ENCODE data around the gene JTB.
"Not testable (repeated sequence)": the region's sequence is repeated elsewhere in the genome, so short reads cannot be mapped to it uniquely, and the experiment has no call there.

Gene JTB

DNA sequence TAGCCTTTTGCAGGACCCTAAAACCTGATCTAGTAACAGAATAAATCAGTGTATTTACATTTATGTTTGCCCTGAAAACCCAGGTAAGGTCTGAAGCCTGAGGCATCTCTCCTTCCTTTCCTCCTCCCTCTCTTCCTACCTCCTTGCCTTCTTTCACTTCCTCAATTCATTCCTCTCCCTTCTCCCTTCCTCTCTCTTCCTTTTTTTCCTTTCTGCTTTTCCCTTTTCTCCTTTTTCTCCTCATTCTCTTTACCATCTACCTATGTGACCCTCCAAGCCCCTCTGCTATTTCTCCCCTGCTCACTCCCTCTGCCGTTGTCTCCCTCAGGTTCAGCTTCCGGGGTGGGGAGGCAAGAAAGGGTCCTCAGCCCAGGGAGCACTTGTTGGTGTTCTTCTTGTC lies 4.3 kb upstream of the JTB start:
- FAIRE-seq; DNase-seq (ENCODE audit: insufficient read length, low spot score): not testable (repeated sequence)

DNA sequence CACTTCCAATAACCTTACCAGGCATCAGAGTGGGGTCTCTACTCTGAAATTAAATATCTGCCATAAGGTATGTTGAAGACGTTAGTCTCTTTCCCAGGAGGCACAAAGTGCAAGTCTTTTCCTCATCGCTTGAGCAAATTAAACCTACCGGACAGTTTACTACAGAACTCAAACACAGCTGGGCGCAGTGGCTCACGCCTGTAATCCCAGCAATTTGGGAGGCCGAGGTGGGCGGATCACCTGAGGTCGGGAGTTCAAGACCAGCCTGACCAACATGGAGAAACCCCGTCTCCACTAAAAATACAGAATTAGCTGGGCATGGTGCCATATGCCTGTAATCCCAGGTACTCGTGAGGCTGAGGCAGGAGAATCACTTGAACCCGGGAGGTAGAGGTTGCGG lies 1.6 kb upstream of the JTB start:
- FAIRE-seq; DNase-seq (ENCODE audit: insufficient read length, low spot score): not testable (repeated sequence)

DNA sequence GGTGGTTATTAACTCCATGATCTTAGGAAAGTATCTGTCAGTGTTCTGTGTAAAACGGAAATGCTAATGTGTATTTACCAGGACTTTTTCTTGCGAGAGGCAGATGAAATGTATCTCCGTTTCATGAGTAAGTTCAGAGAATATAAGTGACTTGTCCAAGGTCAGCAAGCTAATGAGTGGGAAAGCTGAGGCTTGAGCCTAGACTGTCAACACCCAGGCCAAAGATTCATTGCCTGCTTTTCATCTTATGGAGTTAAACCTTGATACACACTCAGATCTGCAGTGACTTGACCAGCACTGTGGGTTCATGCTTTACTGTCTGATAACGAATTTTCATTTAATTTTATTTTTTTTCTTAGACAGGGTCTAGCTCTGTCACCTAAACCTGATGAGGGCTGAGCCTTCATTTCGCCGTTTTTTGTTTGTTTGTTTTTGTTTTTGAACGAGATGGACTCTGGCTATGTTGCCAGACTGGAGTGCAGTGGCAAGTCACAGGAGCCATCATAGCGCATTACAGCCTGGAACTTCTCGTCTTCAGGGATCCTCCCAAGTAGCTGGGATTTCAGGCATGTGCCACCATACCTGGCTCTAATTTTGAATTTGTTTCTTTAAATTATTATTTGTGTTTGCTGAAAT lies 918 bp upstream of the JTB start:
- FAIRE-seq: no peak
- DNase-seq (ENCODE audit: insufficient read length, low spot score): no peak

DNA sequence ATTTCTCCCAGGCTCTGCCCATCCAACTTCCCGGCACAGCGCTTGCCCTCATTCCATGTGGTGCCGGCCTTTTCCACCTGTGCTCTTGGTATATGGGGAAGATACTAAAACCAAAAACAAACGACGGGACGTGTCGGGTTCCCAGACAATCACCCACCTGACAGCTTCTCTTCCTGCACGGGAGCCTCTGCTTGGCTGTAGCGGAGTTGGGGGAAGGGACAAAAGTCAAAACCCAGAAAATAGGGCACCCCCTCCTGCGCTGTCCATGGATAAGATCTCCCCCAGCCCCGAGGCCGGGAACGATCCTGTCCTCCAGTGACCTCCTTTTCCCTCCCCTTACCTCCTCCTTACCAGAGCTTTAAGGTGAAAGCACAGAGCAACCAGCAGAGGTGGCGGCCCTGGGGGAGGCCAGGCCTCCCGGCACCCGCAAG lies 640 bp downstream of the JTB start:
- FAIRE-seq (no peak), DNase-seq (ENCODE audit: insufficient read length, low spot score) (no peak)

DNA sequence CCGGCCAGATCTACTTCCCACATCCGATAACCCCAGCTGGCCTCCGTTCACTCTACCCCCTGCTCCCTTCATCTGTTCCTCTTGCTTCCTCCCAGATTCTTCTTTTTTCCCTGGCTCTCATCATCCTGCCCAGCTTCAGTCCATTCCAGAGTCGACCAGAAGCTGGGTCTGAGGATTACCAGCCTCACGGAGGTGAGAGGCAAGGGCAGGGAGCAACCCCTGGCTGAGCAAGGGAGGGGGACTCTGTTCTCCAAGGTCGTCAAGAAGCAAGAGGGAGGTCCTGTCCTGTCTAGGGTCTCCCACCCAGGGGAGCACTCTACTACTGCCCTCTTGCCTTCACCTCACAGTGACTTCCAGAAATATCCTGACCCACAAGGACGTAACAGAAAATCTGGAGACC lies 3.9 kb downstream of the JTB start:
- no peak for DNase-seq (ENCODE audit: insufficient read length, low spot score)
- no peak for FAIRE-seq

DNA sequence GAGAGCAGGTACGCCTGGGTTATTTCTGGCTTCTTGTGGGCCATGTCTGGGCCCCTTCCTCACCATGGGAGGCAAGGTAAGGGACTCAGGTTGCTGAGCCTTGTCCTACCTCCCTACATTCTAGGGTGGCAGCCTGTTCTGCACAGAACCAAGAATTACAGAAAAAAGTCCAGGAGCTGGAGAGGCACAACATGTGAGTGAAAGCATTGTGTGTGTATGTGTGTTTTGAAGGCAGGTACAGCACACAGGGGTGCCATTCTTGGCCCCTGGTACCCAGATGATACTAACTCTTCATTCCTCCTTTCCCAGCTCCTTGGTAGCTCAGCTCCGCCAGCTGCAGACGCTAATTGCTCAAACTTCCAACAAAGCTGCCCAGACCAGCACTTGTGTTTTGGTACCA lies 4.4 kb downstream of the JTB start:
- DNase-seq (ENCODE audit: insufficient read length, low spot score) (no peak), FAIRE-seq (no peak)

DNA sequence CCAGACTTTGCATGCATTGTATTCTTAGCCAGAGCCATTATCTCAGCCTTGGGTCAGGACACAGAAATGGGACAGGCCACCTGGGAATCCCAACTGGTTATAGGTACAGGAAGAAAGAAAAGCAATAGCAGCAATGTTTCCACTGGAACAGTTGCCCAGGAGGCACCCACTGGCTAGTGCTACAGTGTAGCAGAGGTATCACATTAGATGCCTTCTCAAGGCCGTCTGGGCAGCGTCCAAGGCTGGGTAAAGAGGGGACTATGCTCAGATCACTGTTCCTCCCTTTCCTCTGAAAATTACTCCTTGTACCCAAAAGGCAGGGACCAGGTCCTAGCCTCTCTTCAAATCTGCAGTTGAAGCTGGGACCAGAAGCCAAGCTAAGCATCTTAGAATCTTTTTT lies 7.1 kb downstream of the JTB start:
- FAIRE-seq: no peak

DNA sequence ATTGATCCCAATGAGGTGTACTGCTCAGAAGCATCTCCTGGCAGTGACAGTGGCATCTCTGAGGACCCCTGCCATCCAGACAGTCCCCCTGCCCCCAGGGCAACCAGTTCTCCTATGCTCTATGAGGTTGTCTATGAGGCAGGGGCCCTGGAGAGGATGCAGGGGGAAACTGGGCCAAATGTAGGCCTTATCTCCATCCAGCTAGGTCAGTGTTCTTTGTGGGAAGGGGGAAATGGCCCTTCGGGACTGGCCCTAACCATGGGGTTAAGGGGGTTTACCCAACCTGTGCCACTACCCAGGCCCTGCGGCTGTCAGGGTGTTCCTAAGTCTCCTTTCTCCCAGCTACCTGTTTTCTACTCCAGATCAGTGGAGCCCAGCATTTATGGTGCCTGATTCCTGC lies 8.5 kb downstream of the JTB start:
- no peak for DNase-seq (ENCODE audit: insufficient read length, low spot score)
- FAIRE-seq: no peak

More for the DNA sequence above, 7.1 kb downstream of the JTB start:
- no peak for DNase-seq (ENCODE audit: insufficient read length, low spot score)

DNA sequence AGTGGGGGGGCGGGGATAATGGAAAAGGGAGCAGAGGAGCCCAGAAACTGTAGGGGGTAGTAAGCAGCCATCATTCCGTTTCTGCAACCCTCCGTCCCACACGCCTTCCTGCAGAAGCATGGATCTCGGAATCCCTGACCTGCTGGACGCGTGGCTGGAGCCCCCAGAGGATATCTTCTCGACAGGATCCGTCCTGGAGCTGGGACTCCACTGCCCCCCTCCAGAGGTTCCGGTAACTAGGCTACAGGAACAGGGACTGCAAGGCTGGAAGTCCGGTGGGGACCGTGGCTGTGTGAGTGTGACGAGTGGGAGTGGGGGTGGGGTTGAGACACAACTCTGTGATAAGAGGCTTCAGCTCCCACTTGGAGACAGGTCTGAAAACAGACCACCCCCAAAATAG lies 9.1 kb downstream of the JTB start:
- DNase-seq (ENCODE audit: insufficient read length, low spot score): no peak
- no peak for FAIRE-seq

DNA sequence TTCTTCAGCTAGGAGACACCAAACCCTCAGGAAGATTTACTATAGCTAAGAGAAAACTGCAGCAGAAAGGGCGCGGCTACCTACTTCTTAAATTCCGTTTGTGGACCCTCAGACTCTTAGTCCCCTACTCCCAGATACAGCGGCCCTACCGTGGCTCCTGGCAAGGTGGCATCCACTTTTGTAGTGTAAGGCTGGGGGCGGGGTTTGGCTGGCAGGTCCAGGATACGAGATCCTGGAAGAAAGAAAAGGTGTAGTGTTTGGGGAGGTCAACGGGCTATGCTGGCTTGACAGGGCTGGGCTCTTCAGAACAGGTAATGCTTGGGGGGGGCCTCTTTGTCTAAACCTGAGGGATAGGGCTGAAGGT lies 9.5 kb downstream of the JTB start:
- no peak for FAIRE-seq

DNA sequence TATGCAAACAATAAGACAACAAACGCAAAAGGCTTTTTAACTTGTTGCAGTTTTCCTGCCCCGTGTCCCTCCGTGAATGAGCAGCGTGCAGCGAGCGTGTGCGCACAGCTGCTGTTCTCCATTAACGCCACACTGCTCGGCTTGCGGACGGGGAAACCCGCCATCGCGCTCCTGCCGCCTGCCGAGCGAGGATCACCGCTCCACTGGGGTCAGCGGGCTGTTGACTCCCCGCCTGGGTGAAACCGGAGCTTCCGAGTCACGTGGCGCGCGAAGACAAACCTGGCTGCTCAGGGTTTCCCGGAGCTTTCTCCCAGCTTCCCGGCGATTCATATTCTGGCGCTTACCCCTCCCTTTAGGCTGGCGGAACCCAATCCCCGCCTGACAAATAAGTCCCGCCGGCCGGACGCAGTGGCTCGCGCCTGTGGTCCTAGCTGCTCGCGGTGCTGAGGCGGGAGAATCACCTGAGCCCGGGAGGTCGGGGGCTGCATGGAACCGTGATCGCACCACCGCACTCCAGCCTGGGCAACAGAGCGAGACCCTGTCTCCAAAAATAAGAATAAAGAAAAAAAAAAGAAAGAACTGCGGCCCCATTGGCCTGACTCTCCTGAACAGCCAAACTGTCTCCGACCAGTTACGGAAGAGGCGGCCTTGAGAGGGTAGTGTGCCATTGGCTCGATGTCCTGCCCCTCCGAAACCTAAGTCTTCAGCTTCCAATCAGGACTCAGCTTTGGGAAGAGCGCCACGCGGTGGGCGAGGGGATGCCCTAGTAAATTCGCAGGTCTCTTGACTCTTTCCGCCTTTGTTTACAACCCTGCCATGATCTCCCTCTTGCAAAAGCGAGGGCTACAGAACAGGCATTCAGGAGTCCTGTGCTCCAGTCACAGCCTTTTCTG lies 10.1 kb downstream of the JTB start, which contains the start of gene CREB3L4:
Gene CREB3L4 (plus strand): TSS at position 796 of the 893 bp plus-strand sequence. CDS start 624 bp downstream, outside the sequence.
- FAIRE-seq: no peak

More for the DNA sequence above, 9.5 kb downstream of the JTB start:
- no peak for DNase-seq (ENCODE audit: insufficient read length, low spot score)

DNA sequence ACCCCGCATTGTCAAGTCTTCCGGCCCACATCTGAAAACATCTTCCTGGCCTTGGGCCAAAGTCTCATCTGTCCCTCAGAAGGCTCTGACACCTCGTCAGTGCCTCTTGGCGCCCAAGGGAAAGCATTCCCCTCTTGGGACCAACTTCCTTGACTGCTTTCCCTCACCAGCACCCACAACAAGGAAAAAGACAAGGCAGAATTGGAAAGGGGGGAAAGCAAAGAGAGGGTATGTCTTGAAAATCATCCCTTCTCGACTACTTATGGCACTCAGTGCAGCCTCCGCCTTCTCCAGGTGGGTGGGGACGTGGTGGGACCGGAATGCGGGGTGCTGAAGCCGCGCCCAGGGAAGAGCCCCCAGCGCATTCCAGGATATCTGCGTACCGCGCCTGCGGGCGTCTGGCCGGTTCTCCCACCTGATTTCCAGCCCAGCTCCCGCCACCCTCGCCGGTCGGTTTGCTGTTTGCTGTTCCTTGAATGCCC lies 13.6 kb downstream of the JTB start:
- no peak for FAIRE-seq

More for the DNA sequence above, 10.1 kb downstream of the JTB start, which contains the start of gene CREB3L4:
- DNase-seq (ENCODE audit: insufficient read length, low spot score): peak; percentile 88

DNA sequence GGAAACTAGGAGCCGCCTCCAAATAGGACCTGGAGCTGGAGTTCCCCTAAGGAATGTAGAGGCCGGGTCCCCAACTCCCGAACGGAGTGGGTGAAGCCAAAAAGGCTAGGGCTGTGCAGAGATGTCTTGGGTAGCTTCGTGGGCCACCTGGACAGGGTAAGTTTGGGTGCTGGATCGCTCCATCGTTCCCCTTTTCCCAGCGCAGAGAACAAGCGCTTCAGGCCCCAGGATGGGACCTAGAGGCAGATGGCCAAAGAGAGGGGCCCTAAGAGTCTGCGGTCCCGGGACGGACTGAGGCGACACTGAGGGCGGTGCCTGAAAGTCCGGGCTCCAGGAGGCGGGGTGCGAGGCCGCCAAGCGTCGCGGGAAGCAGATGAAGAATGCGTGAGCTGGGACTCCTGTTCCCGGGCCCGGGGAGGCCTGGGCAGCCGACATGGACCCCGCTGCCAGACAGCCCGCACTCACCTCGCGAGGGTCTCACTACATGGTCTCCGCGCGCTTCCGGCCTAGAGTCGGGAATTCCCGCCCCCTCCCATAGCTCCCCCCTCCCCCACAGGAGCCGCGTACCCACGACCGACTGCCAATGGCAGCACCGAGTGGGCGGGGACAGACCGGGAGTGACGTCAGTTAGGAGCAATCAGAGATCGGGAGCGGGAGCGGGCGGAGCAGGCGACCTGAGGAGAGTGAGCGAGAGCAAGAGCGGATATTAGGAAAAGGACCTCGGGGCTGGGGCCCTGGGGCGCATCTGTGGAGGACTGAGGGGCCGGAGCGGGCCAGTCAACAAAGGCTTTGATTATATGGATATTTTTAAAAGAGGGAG lies 14.2 kb downstream of the JTB start, which contains the start of gene SLC39A1:
Gene SLC39A1 (minus strand): TSS at position 508 of the 820 bp plus-strand sequence. CDS start 822 bp downstream, outside the sequence.
- DNase-seq (ENCODE audit: insufficient read length, low spot score) (peak; percentile 89), FAIRE-seq (peak; percentile 79)

More for the DNA sequence above, 13.6 kb downstream of the JTB start:
- peak; percentile 58 for DNase-seq (ENCODE audit: insufficient read length, low spot score)

DNA sequence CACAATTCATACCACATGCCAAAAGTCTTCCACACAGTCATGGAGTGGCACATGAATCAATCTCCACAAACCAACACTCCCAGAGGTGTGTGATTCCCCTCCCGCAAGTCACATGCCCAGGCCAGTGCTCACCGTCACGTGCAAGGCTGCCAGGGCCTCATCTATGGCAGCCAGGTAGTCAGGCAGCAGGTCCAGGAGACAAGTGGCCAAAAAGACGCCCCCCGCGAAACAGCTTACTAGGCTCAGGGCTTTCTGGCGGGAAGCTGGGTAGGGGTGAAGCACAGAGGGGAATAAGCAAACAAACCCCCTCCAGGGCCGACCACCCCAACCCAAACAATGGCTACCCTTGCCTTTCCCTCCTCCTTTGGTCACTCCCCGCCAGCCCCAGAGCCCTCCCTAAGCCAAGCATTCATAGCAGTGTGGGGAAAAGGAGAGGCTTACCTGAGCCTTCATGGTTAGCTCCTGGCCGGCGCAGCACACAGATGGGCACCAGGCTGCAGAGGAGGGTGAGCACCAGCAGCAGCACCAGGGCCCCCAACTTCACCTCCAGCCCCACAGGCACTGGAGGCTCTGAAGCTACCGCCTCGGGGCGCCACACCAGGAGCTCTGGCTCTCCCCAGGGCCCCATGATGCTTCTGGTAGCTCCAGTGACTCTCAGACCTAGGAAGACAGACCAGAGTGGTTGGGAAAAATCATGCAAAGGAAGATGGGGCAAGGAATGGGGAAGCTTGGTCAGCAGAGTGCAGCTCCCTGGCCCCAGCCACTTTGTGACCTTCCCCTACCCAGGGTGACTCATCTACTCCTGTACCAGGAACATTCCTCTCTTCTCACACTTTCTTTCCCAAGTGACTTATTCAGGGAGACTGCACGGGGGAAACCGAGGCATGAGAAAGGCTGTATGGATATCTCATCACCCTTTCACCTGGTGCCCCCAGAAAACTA lies 15.1 kb downstream of the JTB start:
- no peak for FAIRE-seq
- no peak for DNase-seq (ENCODE audit: insufficient read length, low spot score)

DNA sequence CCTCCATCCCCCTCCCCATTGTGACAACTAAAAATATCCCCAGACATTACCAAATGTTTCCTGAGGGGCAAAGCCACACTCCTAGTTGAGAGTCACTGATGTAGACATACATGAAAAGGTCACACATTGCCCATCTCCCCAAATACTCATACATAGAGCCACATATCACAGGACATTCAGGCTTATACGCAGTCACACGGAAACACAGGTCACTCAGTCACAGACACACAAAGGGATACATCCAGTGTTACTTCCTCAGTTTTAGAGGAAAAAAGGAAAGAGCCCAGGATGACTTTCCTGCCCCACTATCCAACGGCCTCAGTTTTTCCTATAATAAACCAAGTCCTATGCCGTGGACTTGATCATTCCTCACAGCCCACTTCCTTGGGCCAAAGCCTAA lies 16.1 kb downstream of the JTB start:
- DNase-seq (ENCODE audit: insufficient read length, low spot score): no peak
- no peak for FAIRE-seq

DNA sequence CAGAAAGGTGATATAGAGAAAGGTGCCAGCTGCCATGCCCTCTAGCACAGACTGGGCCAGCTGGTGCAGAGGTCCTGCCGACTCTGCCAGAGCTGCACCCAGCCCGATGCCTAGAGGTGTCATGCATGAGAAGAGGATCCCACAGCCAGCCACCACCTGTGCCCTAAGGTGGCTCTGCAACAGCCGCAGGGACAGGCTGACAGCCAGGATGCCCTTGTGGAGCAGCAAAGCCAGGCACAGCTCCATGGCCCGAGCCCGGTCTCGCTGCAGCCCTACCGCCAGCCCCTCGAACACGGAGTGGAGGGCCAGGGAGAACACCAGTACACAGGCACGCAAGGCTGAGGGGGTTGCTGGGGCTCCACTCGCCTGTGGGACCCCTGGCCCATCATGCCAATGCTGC lies 17.3 kb downstream of the JTB start:
- FAIRE-seq: no peak
- no peak for DNase-seq (ENCODE audit: insufficient read length, low spot score)

DNA sequence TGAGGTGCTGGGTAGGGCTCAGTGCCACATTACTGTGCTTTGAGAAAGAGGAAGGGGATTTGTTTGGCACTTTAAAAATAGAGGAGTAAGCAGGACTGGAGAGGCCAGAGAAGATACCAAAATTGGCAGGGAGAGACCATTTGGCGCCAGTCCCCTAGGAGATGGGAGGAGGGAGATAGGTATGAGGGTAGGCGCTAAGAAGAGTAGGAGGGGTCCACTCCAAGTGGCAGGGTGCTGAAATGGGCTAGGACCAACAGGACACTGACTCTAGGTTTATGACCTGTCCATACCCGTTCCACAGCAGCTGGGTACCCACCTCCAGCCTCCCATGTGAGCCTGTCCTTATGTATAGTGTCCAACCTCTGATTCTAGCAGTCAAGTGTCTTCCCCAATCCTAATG lies 18.0 kb downstream of the JTB start:
- FAIRE-seq (no peak), DNase-seq (ENCODE audit: insufficient read length, low spot score) (no peak)

DNA sequence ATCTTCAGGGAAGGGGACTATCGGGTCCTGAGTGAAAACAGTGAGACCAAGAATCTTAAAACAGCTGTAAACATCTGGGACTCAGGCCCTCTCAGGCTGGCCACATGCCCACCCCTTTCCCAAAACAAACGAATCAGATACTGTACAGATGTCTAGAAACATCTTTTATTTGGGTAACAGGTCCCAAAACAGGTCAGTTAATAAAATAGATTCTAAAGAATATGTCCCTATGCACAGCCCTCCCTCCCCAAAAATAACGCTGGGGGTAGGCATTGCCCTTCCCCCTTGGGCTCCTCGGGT lies 18.6 kb downstream of the JTB start:
- no peak for FAIRE-seq

DNA sequence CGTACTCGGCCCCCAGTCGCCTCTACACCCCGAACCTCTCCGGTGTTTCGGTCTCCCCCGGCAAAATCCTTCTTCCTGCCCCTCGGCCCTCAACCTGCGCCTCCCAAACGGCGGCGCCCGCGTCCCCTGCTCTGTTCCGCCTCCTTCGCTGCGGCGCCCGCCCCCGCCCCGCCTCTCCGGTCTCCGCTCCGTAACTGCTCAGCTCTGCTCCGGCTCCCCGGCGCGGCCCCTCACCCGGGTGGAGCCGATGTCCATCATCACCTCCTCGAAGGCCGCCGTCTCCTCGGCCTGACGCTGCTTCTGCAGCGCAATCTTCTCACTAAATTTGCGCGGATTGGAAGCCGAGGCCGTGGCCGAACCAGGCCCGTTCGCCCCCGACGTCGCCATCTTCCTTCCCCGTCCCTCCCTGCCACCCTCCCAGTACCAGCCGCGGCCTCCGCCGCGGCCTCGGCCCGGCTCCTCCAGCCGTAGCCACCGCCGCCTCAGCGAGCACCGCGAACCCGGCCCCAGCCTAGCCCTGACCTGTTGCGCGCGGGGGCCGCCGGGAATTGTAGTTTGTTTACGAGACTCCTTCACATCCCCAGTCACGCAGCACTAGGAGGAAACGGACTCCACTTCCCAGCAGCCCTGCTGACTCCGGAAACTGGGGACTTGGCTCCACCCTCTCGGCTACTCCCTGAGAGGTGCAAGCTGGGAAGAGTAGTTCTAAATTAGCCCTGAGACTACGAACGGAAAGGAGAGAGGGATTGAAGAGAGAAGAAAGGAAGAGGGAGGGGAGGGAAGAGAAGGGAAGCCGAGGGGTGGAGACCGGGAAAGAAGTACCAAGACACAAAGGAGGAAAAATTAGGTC lies 19.1 kb downstream of the JTB start, which contains the start of gene CRTC2:
Gene CRTC2 (minus strand): TSS at position 502 of the 850 bp plus-strand sequence. CDS start 115 bp downstream, at position 387.
- peak; percentile 66 for FAIRE-seq
- peak; percentile 95 for DNase-seq (ENCODE audit: insufficient read length, low spot score)

More for the DNA sequence above, 18.6 kb downstream of the JTB start:
- DNase-seq (ENCODE audit: insufficient read length, low spot score): no peak
